Left cardiac atrium (tissue), 4 donors: ENCODE data around the gene UQCRC2. TPM values are rescaled to one million over a fixed set of nuclear protein-coding genes. Genes with fewer than 3 reads are reported as not detected.
"Not testable (repeated sequence)": the region's sequence is repeated elsewhere in the genome, so short reads cannot be mapped to it uniquely, and the experiment has no call there.

ENCODE experiments used
- ATAC-seq, 2 donors: fragments of 200-7000 bp; cut with Tn5 transposase; one replicate each; pipeline ENCODE4 v1.9.1; 2020; ENCODE audit warnings: mild to moderate bottlenecking in 2 of 2, moderate library complexity in 2 of 2
- DNase-seq: peaks from one replicate; pipeline ENCODE4 v3.0.0-alpha.2; 2020
- intact Hi-C, 2 donors: fragments of 100-400 bp; cut with DNase I; formaldehyde crosslinking; loops; one replicate each; pipeline versions ENCODE4 v1.14.1 to v1.15.1; 2022 to 2023
- long read RNA-seq: library from polyadenylated mRNA; unstranded; transcript quantifications from one replicate; pipeline ENCODE4 v2.0.0, GENCODE V29; 2021
- total RNA-seq, 2 donors: library from RNA; stranded (reverse); fragmentation: NEBNext Ultra II Directional; extraction: Animal tissue kit (Norgen Biotek cat#: 25700); gene quantifications; one replicate each; pipeline ENCODE4 v1.2.1, GENCODE V29; 2021
- donor health status: DM: no; HTN: yes; CAD: no.
- donor health status: DM: no; HTN: yes; CAD: no; lungs with severe emphysema.
- donor health status: DM: yes; HTN: yes; CAD: no.
- donor health status: Dilated cardiomyopathy.

Gene UQCRC2
- total RNA-seq, result 100 to 1,000 TPM; 554 to 621 TPM
- long read RNA-seq, transcript UQCRC2-201 (14 exons, 2,615 nt), result major isoform, 894 of 925 reads
- long read RNA-seq, partial matches to known transcripts, result 18 of 925 reads
- long read RNA-seq, other reads (novel, unspliced or antisense), result 12 of 925 reads

- peak; percentile 96 to 97 for ATAC-seq
- DNase-seq, result peak; percentile 90
- intact Hi-C loops, result no loop called here
These were observed at the start of gene UQCRC2 for GRCh38 chr16:21952793-21953540. UQCRC2 (plus strand) TSS chr16:21953361; CDS start chr16:21953424, 63 bp downstream.

GRCh38 chr16:21932650-21933049 is 20.5 kb upstream of the UQCRC2 start:
- intact Hi-C loops, DNase-seq, ATAC-seq: not testable (repeated sequence)

- ATAC-seq, DNase-seq, intact Hi-C loops: not testable (repeated sequence)
These were observed 19.8 kb upstream of the UQCRC2 start for GRCh38 chr16:21933316-21933715.

- intact Hi-C loops, ATAC-seq, DNase-seq: not testable (repeated sequence)
These were observed 19.4 kb upstream of the UQCRC2 start for GRCh38 chr16:21933790-21934189.

- DNase-seq, intact Hi-C loops: not testable (repeated sequence)
- ATAC-seq, result peak in 1 of 2 donors; percentile 47
These were observed 16.9 kb upstream of the UQCRC2 start for GRCh38 chr16:21936216-21936615.

- DNase-seq (no peak), ATAC-seq (no peak)
- intact Hi-C loops, result no loop called here
These were observed 15.8 kb upstream of the UQCRC2 start for GRCh38 chr16:21937336-21937829.

- intact Hi-C loops, result loop anchor here in 1 of 2 donors (10.0 kb wide), 1 partner anchor 244 kb away; no protein-coding TSS in a partner anchor
- ATAC-seq, result no peak
- no peak for DNase-seq
These were observed 12.6 kb upstream of the UQCRC2 start for GRCh38 chr16:21940570-21940969.

GRCh38 chr16:21943571-21943970 is 9.6 kb upstream of the UQCRC2 start:
- DNase-seq (no peak), ATAC-seq (no peak)
- intact Hi-C loops, result loop anchor here in 1 of 2 donors (10.0 kb wide), 1 partner anchor 241 kb away; no protein-coding TSS in a partner anchor

- DNase-seq (no peak), ATAC-seq (no peak)
- intact Hi-C loops, result loop anchor here in 1 of 2 donors (10.0 kb wide), 1 partner anchor 238 kb away; no protein-coding TSS in a partner anchor
These were observed 6.1 kb upstream of the UQCRC2 start for GRCh38 chr16:21946889-21947635.

- ATAC-seq, result no peak
- intact Hi-C loops, result loop anchor here in 1 of 2 donors (10.0 kb wide), 1 partner anchor 235 kb away; no protein-coding TSS in a partner anchor
- no peak for DNase-seq
These were observed 3.4 kb upstream of the UQCRC2 start for GRCh38 chr16:21949713-21950260.

GRCh38 chr16:21950782-21951521 is 2.2 kb upstream of the UQCRC2 start:
- ATAC-seq (no peak), DNase-seq (no peak)
- intact Hi-C loops, result no loop called here

GRCh38 chr16:21952040-21952792 is 945 bp upstream of the UQCRC2 start:
- ATAC-seq, result peak; percentile 70 to 77
- intact Hi-C loops, result no loop called here

GRCh38 chr16:21953541-21953902 is 361 bp downstream of the UQCRC2 start:
- intact Hi-C loops, result no loop called here
- DNase-seq (no peak), ATAC-seq (peak; percentile 21 to 55)

More at GRCh38 chr16:21952040-21952792, 945 bp upstream of the UQCRC2 start:
- peak; percentile 80 for DNase-seq

- ATAC-seq, result no peak
- intact Hi-C loops, result no loop called here
- no peak for DNase-seq
These were observed 4.7 kb downstream of the UQCRC2 start for GRCh38 chr16:21957714-21958346.

GRCh38 chr16:21959050-21959449 is 5.9 kb downstream of the UQCRC2 start:
- ATAC-seq, result no peak
- no peak for DNase-seq
- intact Hi-C loops, result no loop called here

GRCh38 chr16:21962475-21962874 is 9.3 kb downstream of the UQCRC2 start:
- intact Hi-C loops, result no loop called here
- ATAC-seq (no peak), DNase-seq (no peak)

GRCh38 chr16:21963887-21964286 is 10.7 kb downstream of the UQCRC2 start:
- no peak for DNase-seq
- ATAC-seq, result no peak
- intact Hi-C loops, result no loop called here
